CD4-positive, alpha-beta T cell treated with Interleukin-15 for 1 hour (primary cell): ENCODE data around the gene ZNF217.
"Not testable (repeated sequence)": the region's sequence is repeated elsewhere in the genome, so short reads cannot be mapped to it uniquely, and the experiment has no call there.

ENCODE experiments used
- DNase-seq: peaks from one replicate; pipeline ENCODE4 v3.0.0-alpha.2; 2020

ZNF217 gene

GRCh38 chr20:53621482-53622246, 28.0 kb upstream of the ZNF217 start:
- DNase-seq, result no peak

GRCh38 chr20:53618490-53619000, 24.9 kb upstream of the ZNF217 start:
- DNase-seq, result not testable (repeated sequence)

- no peak for DNase-seq
These were observed 24.3 kb upstream of the ZNF217 start for GRCh38 chr20:53617791-53618489.

- not testable (repeated sequence) for DNase-seq
These were observed 22.9 kb upstream of the ZNF217 start for GRCh38 chr20:53616489-53616888.

- DNase-seq, result no peak
These were observed 20.1 kb upstream of the ZNF217 start for GRCh38 chr20:53613748-53614147.

- not testable (repeated sequence) for DNase-seq
These were observed 18.6 kb upstream of the ZNF217 start for GRCh38 chr20:53612289-53612688.

- peak; percentile 25 for DNase-seq
These were observed 17.8 kb upstream of the ZNF217 start for GRCh38 chr20:53611449-53611894.

- peak; percentile 72 for DNase-seq
These were observed 16.1 kb upstream of the ZNF217 start for GRCh38 chr20:53609491-53610445.

- DNase-seq, result peak; percentile 37
These were observed 15.1 kb upstream of the ZNF217 start for GRCh38 chr20:53608456-53609452.

GRCh38 chr20:53608071-53608455, 14.4 kb upstream of the ZNF217 start:
- DNase-seq, result no peak

- no peak for DNase-seq
These were observed 12.8 kb upstream of the ZNF217 start for GRCh38 chr20:53606364-53606985.

GRCh38 chr20:53605401-53605800, 11.8 kb upstream of the ZNF217 start:
- not testable (repeated sequence) for DNase-seq

GRCh38 chr20:53604846-53605245, 11.2 kb upstream of the ZNF217 start:
- DNase-seq, result not testable (repeated sequence)

- no peak for DNase-seq
These were observed 9.0 kb upstream of the ZNF217 start for GRCh38 chr20:53602661-53603060.

GRCh38 chr20:53599910-53600632, 6.4 kb upstream of the ZNF217 start:
- no peak for DNase-seq

GRCh38 chr20:53599378-53599777, 5.7 kb upstream of the ZNF217 start:
- DNase-seq, result no peak

GRCh38 chr20:53599044-53599362, 5.4 kb upstream of the ZNF217 start:
- DNase-seq, result no peak

- DNase-seq, result no peak
These were observed 4.8 kb upstream of the ZNF217 start for GRCh38 chr20:53598140-53599043.

- no peak for DNase-seq
These were observed 4.0 kb upstream of the ZNF217 start for GRCh38 chr20:53597521-53598120.
